ENCODE results near the gene HIPK4. TPM values are rescaled to one million over a fixed set of nuclear protein-coding genes. Genes with fewer than 3 reads are reported as not detected.
A peak's percentile ranks its signal among the peaks of the same experiment; 100 is the strongest.

HIPK4 gene
- total RNA-seq, 1 donor from 2014 or later, result not detected

DNA sequence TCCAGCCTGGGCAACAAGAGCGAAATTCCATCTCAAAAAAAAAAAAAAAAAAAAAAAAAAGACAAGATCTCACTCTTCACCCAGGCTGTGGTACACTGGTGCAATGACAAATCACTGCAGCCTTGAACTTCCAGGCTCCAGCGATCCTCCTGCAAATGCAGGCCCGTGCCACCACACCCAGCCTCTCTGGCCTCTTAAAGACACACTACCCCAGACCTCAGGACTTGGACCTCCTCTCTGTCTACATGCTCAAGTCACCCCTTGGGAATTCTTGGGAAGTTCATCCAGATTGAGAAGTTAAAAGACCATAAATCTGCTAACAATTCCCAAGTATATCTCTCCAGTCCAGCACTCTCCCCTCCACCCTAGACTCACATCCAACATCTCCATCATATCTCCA is 10.6 kb upstream of the HIPK4 start:
- peaks cover 4% of the 10 kb centered on the region for H3K36me3 Mint-ChIP-seq (ENCODE audit: low read depth, unreplicated experiment)
- H3K4me1 Mint-ChIP-seq (ENCODE audit: low read depth, unreplicated experiment), result no peaks in the 10 kb centered on the region
- DNase-seq (ENCODE audit: low read depth) (no peak), FAIRE-seq (no peak)
- no peak overlapping the region for H3K4me3 ChIP-seq (ENCODE audit: insufficient read depth, low read depth, low read length)
- H3K27ac ChIP-seq (ENCODE audit: low read depth, low read length), result no peak overlapping the region
- no peaks in the 10 kb centered on the region for H3K36me3 ChIP-seq (ENCODE audit: insufficient read depth, low read length)
- no peaks in the 10 kb centered on the region for H3K4me1 ChIP-seq (ENCODE audit: insufficient read depth, low read length)
- H3K9me3 ChIP-seq (ENCODE audit: insufficient read depth, low read depth, low read length), result no peaks in the 10 kb centered on the region
- TF ChIP-seq, protein P1, sequence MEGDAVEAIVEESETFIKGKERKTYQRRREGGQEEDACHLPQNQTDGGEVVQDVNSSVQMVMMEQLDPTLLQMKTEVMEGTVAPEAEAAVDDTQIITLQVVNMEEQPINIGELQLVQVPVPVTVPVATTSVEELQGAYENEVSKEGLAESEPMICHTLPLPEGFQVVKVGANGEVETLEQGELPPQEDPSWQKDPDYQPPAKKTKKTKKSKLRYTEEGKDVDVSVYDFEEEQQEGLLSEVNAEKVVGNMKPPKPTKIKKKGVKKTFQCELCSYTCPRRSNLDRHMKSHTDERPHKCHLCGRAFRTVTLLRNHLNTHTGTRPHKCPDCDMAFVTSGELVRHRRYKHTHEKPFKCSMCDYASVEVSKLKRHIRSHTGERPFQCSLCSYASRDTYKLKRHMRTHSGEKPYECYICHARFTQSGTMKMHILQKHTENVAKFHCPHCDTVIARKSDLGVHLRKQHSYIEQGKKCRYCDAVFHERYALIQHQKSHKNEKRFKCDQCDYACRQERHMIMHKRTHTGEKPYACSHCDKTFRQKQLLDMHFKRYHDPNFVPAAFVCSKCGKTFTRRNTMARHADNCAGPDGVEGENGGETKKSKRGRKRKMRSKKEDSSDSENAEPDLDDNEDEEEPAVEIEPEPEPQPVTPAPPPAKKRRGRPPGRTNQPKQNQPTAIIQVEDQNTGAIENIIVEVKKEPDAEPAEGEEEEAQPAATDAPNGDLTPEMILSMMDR (IDR thresholded peaks at IDR 0.05; ENCODE audit: insufficient read depth, low read depth, low read length), result no peak
- TF ChIP-seq EZH2 (IDR thresholded peaks at IDR 0.05; ENCODE audit: insufficient read depth, low read length), result no peak
- no peak overlapping the region for H3K9ac ChIP-seq (ENCODE audit: low read length)
- no peaks in the 10 kb centered on the region for H3K9me3 Mint-ChIP-seq (ENCODE audit: unreplicated experiment)
- no peaks in the 10 kb centered on the region for H3K79me2 ChIP-seq (ENCODE audit: insufficient read depth, low read length)
- H3K4me3 Mint-ChIP-seq (ENCODE audit: unreplicated experiment), result no peak overlapping the region
- no peaks in the 10 kb centered on the region for H4K20me1 ChIP-seq (ENCODE audit: insufficient read depth, low read length)
- no peak overlapping the region for H3K4me2 ChIP-seq (ENCODE audit: low read length)
- H2AFZ ChIP-seq (ENCODE audit: low read depth, low read length), result no peak overlapping the region
- peaks cover 27% of the 10 kb centered on the region for H3K27me3 Mint-ChIP-seq (ENCODE audit: low read depth, unreplicated experiment)
- H3K27ac Mint-ChIP-seq (ENCODE audit: unreplicated experiment), result no peak overlapping the region
- no peaks in the 10 kb centered on the region for H3K27me3 ChIP-seq (ENCODE audit: insufficient read depth, low read length)

DNA sequence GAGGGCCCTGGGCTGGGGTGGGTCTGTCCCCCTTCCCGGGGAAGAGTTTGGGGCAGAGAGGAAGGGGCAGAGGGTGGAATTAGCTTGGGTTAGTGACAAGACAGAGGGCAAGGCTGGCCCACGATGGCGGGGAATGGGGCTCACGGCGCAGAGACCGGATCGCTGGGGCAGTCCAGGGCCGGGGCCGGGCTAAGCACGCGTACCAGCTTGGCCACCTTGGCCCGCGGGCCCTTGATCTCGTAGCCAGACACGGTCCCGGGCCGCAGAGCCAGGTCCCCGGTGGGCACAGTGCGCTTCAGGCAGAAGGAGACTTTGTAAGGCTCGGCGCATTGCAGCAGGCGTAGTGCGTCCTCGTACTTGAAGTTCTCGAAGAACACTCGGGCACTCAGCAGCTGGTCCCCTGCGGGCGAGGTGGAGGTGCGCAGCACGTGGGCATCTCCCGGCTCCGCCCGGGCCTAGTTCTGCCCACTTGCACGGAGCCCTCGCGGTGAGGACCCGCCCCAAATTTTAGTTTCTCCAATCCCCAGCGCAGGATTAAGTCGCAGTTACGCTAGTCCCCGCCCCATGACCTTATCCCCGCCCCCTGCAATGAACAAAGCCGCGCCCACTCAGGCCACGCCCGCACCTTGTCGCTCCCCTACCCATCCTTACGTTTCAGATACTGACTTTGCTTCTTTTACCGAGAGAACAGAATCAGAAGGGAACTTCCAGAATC is 8.6 kb upstream of the HIPK4 start:
- Histone ChIP-seq H2AFZ (ENCODE audit: low read depth, low read length) (peak overlapping the region; percentile 64), H4K20me1 (ENCODE audit: insufficient read depth, low read length) (no peaks in the 10 kb centered on the region), H3K27me3 (ENCODE audit: insufficient read depth, low read length) (no peaks in the 10 kb centered on the region), H3K36me3 (ENCODE audit: insufficient read depth, low read length) (no peaks in the 10 kb centered on the region), H3K9me3 (ENCODE audit: insufficient read depth, low read depth, low read length) (no peaks in the 10 kb centered on the region), H3K79me2 (ENCODE audit: insufficient read depth, low read length) (no peaks in the 10 kb centered on the region), H3K9ac (ENCODE audit: low read length) (no peak overlapping the region), H3K4me3 (ENCODE audit: insufficient read depth, low read depth, low read length) (no peak overlapping the region), H3K4me2 (ENCODE audit: low read length) (peak overlapping the region; percentile 65), H3K27ac (ENCODE audit: low read depth, low read length) (no peak overlapping the region), H3K4me1 (ENCODE audit: insufficient read depth, low read length) (no peaks in the 10 kb centered on the region)
- Mint-ChIP-seq H3K27ac (ENCODE audit: unreplicated experiment) (no peak overlapping the region), H3K4me1 (ENCODE audit: low read depth, unreplicated experiment) (no peaks in the 10 kb centered on the region), H3K27me3 (ENCODE audit: low read depth, unreplicated experiment) (peaks cover 27% of the 10 kb centered on the region), H3K9me3 (ENCODE audit: unreplicated experiment) (no peaks in the 10 kb centered on the region), H3K4me3 (ENCODE audit: unreplicated experiment) (no peak overlapping the region), H3K36me3 (ENCODE audit: low read depth, unreplicated experiment) (peaks cover 4% of the 10 kb centered on the region)
- DNase-seq (ENCODE audit: low read depth) (peak; percentile 28), FAIRE-seq (no peak)
- TF ChIP-seq, protein P1 (IDR thresholded peaks at IDR 0.05; ENCODE audit: insufficient read depth, low read depth, low read length), result no peak
- TF ChIP-seq EZH2 (IDR thresholded peaks at IDR 0.05; ENCODE audit: insufficient read depth, low read length), result no peak

DNA sequence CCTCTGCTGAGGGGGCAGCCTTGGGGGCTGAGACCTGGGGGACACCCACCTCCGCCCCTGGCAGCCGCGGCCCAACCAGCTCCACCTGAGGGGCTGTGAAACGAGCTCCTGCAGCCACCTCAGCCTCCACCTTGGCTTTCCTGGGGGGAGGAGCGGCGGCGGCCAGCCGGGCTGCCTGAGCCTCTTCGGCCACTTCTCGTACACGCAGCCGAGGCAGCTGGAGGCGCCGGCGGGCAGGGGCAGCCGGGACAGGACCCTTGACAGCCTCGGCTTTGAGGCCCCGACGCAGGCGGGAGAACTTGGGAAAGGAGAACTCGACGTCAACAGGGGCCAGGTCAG is 7.6 kb upstream of the HIPK4 start:
- H3K4me1 Mint-ChIP-seq (ENCODE audit: low read depth, unreplicated experiment), result no peaks in the 10 kb centered on the region
- H3K4me1 ChIP-seq (ENCODE audit: insufficient read depth, low read length), result no peaks in the 10 kb centered on the region
- no peak overlapping the region for H3K27ac Mint-ChIP-seq (ENCODE audit: unreplicated experiment)
- H3K4me3 ChIP-seq (ENCODE audit: insufficient read depth, low read depth, low read length), result no peak overlapping the region
- H3K9me3 Mint-ChIP-seq (ENCODE audit: unreplicated experiment), result no peaks in the 10 kb centered on the region
- DNase-seq (ENCODE audit: low read depth) (no peak), FAIRE-seq (no peak)
- H3K4me3 Mint-ChIP-seq (ENCODE audit: unreplicated experiment), result no peak overlapping the region
- H3K9ac ChIP-seq (ENCODE audit: low read length), result no peak overlapping the region
- H2AFZ ChIP-seq (ENCODE audit: low read depth, low read length), result no peak overlapping the region
- no peaks in the 10 kb centered on the region for H3K9me3 ChIP-seq (ENCODE audit: insufficient read depth, low read depth, low read length)
- no peaks in the 10 kb centered on the region for H3K79me2 ChIP-seq (ENCODE audit: insufficient read depth, low read length)
- H3K27me3 Mint-ChIP-seq (ENCODE audit: low read depth, unreplicated experiment), result peaks cover 30% of the 10 kb centered on the region
- no peak overlapping the region for H3K27ac ChIP-seq (ENCODE audit: low read depth, low read length)
- no peak overlapping the region for H3K4me2 ChIP-seq (ENCODE audit: low read length)
- TF ChIP-seq EZH2 (IDR thresholded peaks at IDR 0.05; ENCODE audit: insufficient read depth, low read length), result no peak
- TF ChIP-seq, protein P1 (IDR thresholded peaks at IDR 0.05; ENCODE audit: insufficient read depth, low read depth, low read length), result no peak
- H3K36me3 Mint-ChIP-seq (ENCODE audit: low read depth, unreplicated experiment), result peaks cover 4% of the 10 kb centered on the region
- no peaks in the 10 kb centered on the region for H4K20me1 ChIP-seq (ENCODE audit: insufficient read depth, low read length)
- no peaks in the 10 kb centered on the region for H3K27me3 ChIP-seq (ENCODE audit: insufficient read depth, low read length)
- no peaks in the 10 kb centered on the region for H3K36me3 ChIP-seq (ENCODE audit: insufficient read depth, low read length)
